Measurements from ENCODE around the gene APBA1.
A peak's percentile ranks its signal among the peaks of the same experiment; 100 is the strongest.

Gene APBA1

DNA sequence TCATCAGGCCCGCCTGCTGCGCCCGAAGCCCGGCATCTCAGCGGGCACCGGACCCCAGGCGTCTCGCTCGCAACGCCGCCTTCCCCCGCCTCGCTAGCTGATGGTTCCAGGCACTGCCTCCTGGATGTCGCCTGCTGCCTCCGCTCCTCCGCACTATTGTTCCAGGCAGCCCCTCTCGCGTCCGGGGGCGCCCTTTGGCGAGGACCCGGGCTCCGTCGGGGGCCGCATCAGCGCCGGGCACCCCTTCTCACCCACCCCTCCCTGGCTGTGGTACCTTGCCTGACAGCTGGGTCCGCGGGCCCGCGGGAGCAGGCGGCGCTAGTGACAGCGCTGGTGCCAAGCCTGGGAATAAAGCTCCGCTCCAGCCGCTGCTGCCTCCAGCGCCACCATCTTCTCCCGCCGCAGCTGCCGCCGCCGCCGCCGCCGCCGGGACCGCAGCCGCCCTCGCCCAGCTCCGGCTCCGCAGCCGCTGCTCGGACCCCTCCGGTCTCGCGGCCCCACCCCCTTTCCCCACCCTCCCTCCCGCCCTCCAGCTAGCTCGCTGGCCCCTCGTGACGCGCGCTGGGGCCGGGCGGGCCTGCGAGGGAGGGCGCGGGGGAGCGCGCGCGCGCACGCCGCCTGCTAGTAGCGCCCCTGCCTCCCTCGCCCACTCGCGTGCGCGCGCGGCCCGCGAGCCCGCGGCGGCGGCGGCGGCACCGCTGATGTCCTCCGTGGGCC lies at the start of gene APBA1:
APBA1 (minus strand) TSS at position 493 of the 717 bp plus-strand sequence.
- TF ChIP-seq, protein P1, sequence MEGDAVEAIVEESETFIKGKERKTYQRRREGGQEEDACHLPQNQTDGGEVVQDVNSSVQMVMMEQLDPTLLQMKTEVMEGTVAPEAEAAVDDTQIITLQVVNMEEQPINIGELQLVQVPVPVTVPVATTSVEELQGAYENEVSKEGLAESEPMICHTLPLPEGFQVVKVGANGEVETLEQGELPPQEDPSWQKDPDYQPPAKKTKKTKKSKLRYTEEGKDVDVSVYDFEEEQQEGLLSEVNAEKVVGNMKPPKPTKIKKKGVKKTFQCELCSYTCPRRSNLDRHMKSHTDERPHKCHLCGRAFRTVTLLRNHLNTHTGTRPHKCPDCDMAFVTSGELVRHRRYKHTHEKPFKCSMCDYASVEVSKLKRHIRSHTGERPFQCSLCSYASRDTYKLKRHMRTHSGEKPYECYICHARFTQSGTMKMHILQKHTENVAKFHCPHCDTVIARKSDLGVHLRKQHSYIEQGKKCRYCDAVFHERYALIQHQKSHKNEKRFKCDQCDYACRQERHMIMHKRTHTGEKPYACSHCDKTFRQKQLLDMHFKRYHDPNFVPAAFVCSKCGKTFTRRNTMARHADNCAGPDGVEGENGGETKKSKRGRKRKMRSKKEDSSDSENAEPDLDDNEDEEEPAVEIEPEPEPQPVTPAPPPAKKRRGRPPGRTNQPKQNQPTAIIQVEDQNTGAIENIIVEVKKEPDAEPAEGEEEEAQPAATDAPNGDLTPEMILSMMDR (IDR thresholded peaks at IDR 0.05; ENCODE audit: low read depth, low read length), result no peak
- H3K4me3 ChIP-seq (ENCODE audit: low read depth, low read length), result peak within 1 kb of the TSS; percentile 62
- in situ Hi-C loops (cut with HindIII; ENCODE audit: low sequenced_read_pairs), result no loop called here
- peak; percentile 40 for DNase-seq (ENCODE audit: low read depth, low spot score)

DNA sequence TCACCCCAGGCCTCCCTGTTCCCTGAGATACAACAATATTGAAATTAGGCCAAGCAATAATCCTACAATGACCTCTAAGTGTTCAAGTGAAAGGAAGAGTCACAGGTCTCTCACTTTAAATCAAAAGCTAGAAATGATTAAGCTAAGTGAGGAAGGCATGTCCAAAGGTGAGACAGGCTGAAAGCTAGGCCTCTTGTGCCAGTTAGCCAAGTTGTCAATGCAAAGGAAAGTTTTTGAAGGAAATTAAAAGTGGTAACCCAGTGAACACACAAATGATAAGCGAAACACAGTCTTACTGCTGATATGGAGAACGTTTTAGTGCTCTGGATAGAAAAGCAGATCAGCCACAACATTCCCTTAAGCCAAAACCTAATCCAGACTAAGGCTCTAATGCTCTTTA lies 47.8 kb upstream of the APBA1 start:
- no peak overlapping the region for H3K4me3 ChIP-seq (ENCODE audit: low read depth, low read length)
- DNase-seq (ENCODE audit: low read depth, low spot score), result no peak
- TF ChIP-seq, protein P1 (IDR thresholded peaks at IDR 0.05; ENCODE audit: low read depth, low read length), result no peak
- in situ Hi-C loops (cut with HindIII; ENCODE audit: low sequenced_read_pairs), result no loop called here

DNA sequence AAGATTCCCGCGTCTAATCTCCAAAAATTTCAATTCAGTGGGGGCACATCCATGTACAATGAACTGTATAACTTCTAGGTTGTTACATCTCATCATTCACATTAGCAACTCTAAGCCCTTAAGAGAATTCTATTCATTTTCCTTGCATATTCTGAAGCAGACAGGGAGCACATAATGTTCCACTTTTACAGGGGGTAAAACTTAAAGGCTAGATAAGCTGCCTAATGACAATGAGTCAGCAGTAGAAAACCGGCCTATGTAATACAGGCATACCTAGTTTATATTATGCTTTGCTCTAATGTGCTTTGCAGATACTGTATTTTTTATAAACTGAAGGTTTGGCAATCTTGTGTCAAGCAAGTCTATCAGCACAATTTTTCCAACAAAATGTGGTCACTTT lies 47.2 kb upstream of the APBA1 start:
- TF ChIP-seq, protein P1 (IDR thresholded peaks at IDR 0.05; ENCODE audit: low read depth, low read length), result no peak
- no peak overlapping the region for H3K4me3 ChIP-seq (ENCODE audit: low read depth, low read length)
- in situ Hi-C loops (cut with HindIII; ENCODE audit: low sequenced_read_pairs), result no loop called here
- DNase-seq (ENCODE audit: low read depth, low spot score), result peak; percentile 27

DNA sequence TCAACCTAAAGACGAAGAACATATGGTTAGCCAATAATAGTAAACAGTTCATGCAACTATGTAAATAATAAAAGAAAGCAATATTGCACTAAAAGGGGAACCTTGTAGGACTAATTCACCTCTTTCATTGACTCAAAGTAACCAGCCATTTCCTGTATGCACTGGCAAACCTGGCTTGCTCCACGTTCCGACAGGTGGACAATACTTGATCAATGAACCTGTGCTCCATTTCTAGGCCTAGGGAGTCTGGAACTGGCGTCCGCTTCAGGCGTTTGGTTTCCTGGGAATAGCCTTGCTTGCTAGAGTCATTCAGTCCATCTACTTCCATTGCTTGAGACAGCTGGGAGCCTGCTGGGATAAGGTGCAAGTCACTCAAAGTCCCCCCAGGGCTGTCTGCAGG lies 46.0 kb upstream of the APBA1 start:
- TF ChIP-seq, protein P1 (IDR thresholded peaks at IDR 0.05; ENCODE audit: low read depth, low read length), result no peak
- H3K4me3 ChIP-seq (ENCODE audit: low read depth, low read length), result no peak overlapping the region
- DNase-seq (ENCODE audit: low read depth, low spot score), result no peak
- in situ Hi-C loops (cut with HindIII; ENCODE audit: low sequenced_read_pairs), result no loop called here

DNA sequence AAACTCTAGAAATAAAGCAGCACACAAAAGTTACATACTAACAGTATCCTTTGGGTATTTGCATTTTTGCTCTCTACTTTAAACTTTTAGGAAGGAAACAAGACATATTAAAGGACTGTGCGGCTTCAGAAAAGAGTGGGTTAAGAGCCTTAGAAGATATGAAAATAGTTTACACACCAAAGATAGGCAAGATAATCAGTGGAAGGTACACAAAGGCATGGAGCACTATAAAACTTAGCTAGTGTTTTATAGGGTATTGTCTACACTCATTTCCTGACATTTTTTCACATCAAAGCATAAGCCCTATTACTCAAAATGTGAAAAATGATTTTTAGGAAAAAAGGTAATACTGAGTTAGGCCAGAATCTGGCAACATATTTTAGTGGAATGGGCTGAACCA lies 43.7 kb upstream of the APBA1 start:
- H3K4me3 ChIP-seq (ENCODE audit: low read depth, low read length), result no peak overlapping the region
- in situ Hi-C loops (cut with HindIII; ENCODE audit: low sequenced_read_pairs), result no loop called here
- DNase-seq (ENCODE audit: low read depth, low spot score), result no peak
- TF ChIP-seq, protein P1 (IDR thresholded peaks at IDR 0.05; ENCODE audit: low read depth, low read length), result no peak

DNA sequence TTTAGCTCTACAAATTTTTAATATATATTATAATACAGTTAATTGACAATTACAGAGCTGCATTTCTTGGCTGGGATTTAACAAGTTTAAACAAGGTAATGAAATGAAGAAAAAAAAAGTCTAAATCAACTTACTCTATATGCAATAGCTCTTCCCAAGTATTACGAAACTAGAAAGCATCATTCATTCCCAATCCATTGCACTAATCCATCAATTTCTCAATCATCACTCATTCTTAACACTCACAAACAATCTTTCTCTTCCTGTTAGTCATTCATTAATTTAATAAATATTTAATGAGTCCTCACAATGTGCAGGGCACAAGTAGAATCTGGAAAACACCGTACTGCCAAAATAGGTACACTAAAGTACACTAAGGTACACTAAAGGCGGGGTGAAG lies 42.9 kb upstream of the APBA1 start:
- TF ChIP-seq, protein P1 (IDR thresholded peaks at IDR 0.05; ENCODE audit: low read depth, low read length), result no peak
- in situ Hi-C loops (cut with HindIII; ENCODE audit: low sequenced_read_pairs), result no loop called here
- DNase-seq (ENCODE audit: low read depth, low spot score), result no peak
- H3K4me3 ChIP-seq (ENCODE audit: low read depth, low read length), result no peak overlapping the region
